Activated B cell treated with CpG ODN at 0.5 μM for 24 hours (primary cell): ENCODE results near the gene NMUR1. TPM values are rescaled to one million over a fixed set of nuclear protein-coding genes. Genes with fewer than 3 reads are reported as not detected.

Source experiments
- ATAC-seq: fragments of 200-7000 bp; cut with Tn5 transposase; one replicate; pipeline ENCODE4 v1.10.0; 2021; ENCODE audit warnings: low read depth, mild to moderate bottlenecking, moderate library complexity
- CTCF ChIA-PET: fragments of 350-600 bp; sonication (Branson Sonifier 250); formaldehyde crosslinking; loops from one replicate; lab custom pipeline; 2021; ENCODE audit warnings: antibody characterized with exemption; lab: Charles Lee
- POLR2A ChIA-PET: fragments of 350-600 bp; sonication (Branson Sonifier 250); formaldehyde crosslinking; loops from one replicate; lab custom pipeline; 2021; ENCODE audit warnings: antibody characterized with exemption; lab: Charles Lee
- DNase-seq: peaks from one replicate; pipeline ENCODE4 v3.0.0; 2022
- H3K27ac Mint-ChIP-seq: one replicate; pipeline ENCODE4 v1.8.0; 2020; ENCODE audit warnings: mixed read lengths
- H3K27me3 Mint-ChIP-seq: one replicate; pipeline ENCODE4 v1.8.0; 2021; ENCODE audit warnings: mixed read lengths
- H3K36me3 Mint-ChIP-seq: one replicate; pipeline ENCODE4 v1.8.0; 2021; ENCODE audit warnings: low read depth, mixed read lengths
- H3K4me1 Mint-ChIP-seq: one replicate; pipeline ENCODE4 v1.8.0; 2021; ENCODE audit warnings: mixed read lengths
- H3K4me3 Mint-ChIP-seq: one replicate; pipeline ENCODE4 v1.8.0; 2020; ENCODE audit warnings: mild to moderate bottlenecking, mixed read lengths
- H3K9me3 Mint-ChIP-seq: one replicate; pipeline ENCODE4 v1.8.0; 2020; ENCODE audit warnings: mixed read lengths
- intact Hi-C: fragments of 100-400 bp; cut with micrococcal nuclease; formaldehyde crosslinking; loops from one replicate; pipeline ENCODE4 v1.15.1; 2024
- total RNA-seq: library from RNA; stranded (reverse); gene quantifications from 2 replicates; pipeline ENCODE4 v1.2.3, GENCODE V29; 2022
- TF ChIP-seq, protein P1 (sequence below): fragments of 200-600 bp; IDR thresholded peaks from one replicate; pipeline ENCODE4 v1.8.0; 2022; ENCODE audit warnings: antibody characterized with exemption, mild to moderate bottlenecking

NMUR1 gene
- total RNA-seq, 1 donor from 2014 or later, result not detected

DNA sequence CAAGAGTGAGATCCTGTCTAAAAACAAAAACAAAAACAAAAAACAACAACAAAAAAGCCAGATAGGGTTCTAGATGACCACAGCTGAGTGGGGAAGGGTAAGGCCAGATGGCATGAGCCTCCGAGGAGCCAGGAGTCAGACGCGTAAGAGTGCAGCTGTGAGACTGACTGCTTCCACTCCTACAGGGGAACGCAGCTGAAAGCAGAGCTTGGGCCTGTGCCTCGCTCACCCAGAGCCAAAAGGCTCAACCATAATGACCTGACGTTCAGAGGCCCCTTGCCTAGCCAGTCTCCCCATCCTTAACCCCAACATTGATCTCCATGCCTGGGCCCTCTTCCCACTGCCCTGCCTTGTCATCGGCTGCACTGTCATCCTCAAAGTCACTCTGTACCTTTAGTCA is 39.4 kb downstream of the NMUR1 start:
- Mint-ChIP-seq H3K4me1 (no peaks in the 10 kb centered on the region), H3K9me3 (no peaks in the 10 kb centered on the region), H3K27ac (no peak overlapping the region), H3K4me3 (no peak overlapping the region), H3K36me3 (no peaks in the 10 kb centered on the region), H3K27me3 (peaks cover 2% of the 10 kb centered on the region)
- ATAC-seq (no peak), DNase-seq (no peak)
- CTCF ChIA-PET, result interaction anchor here (1.0 to 1.5 kb wide), 2 partner anchors 9 to 68 kb away, joined by 3 to 5 read pairs; no protein-coding TSS in a partner anchor
- intact Hi-C loops, result no loop called here
- TF ChIP-seq, protein P1, sequence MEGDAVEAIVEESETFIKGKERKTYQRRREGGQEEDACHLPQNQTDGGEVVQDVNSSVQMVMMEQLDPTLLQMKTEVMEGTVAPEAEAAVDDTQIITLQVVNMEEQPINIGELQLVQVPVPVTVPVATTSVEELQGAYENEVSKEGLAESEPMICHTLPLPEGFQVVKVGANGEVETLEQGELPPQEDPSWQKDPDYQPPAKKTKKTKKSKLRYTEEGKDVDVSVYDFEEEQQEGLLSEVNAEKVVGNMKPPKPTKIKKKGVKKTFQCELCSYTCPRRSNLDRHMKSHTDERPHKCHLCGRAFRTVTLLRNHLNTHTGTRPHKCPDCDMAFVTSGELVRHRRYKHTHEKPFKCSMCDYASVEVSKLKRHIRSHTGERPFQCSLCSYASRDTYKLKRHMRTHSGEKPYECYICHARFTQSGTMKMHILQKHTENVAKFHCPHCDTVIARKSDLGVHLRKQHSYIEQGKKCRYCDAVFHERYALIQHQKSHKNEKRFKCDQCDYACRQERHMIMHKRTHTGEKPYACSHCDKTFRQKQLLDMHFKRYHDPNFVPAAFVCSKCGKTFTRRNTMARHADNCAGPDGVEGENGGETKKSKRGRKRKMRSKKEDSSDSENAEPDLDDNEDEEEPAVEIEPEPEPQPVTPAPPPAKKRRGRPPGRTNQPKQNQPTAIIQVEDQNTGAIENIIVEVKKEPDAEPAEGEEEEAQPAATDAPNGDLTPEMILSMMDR, result no peak
- POLR2A ChIA-PET, result interaction anchor here (1.1 kb wide), 1 partner anchor 27 kb away, joined by 3 read pairs; the partner anchor contains the start of gene NCL

DNA sequence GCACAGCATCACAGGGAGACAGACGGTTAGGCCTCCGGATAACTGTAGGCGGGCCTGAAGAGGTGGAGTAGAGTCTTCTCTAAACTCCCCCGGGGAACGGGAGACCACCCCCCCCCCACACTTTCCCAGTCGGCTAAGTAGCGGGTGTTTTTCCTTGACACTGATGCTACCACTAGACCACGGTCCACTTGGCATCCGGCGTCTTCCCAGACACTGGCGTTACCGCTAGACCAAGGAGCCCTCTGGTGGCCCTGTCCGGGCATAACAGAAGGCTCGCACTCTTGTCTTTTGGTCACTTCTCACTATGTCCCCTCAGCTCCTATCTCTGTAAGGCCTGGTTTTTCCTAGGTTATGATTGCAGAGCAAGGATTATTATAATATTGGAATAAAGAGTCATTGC is 40.3 kb downstream of the NMUR1 start:
- CTCF ChIA-PET, result interaction anchor here (1.0 to 1.5 kb wide), 2 partner anchors 9 to 68 kb away, joined by 3 to 5 read pairs; no protein-coding TSS in a partner anchor
- TF ChIP-seq, protein P1, result no peak
- peaks cover 2% of the 10 kb centered on the region for H3K27me3 Mint-ChIP-seq
- intact Hi-C loops, result no loop called here
- no peaks in the 10 kb centered on the region for H3K4me1 Mint-ChIP-seq
- H3K27ac Mint-ChIP-seq, result no peak overlapping the region
- H3K36me3 Mint-ChIP-seq, result no peaks in the 10 kb centered on the region
- H3K9me3 Mint-ChIP-seq, result no peaks in the 10 kb centered on the region
- no peak for ATAC-seq
- H3K4me3 Mint-ChIP-seq, result no peak overlapping the region
- POLR2A ChIA-PET, result interaction anchor here (1.1 kb wide), 1 partner anchor 26 kb away, joined by 3 read pairs; the partner anchor contains the start of gene NCL
- no peak for DNase-seq

DNA sequence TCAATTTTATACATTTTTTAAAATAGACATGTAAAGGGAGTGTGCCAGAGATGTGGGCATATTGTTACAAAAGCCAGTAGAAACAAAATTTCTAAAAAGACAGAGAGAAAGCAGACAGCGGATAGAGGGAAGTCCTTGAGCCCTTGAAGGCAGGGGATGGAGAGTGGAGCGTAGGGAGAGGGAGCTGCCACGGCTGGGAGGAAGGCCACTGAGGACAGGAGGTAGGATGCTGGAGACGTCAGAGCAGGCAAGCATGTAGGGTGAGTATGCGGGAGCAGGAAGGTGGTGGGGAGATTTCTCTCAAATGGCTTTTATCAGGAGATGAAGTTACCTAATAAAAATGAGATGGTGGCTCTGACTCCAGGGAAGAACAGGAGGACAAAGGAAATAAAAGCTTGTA is 41.9 kb downstream of the NMUR1 start:
- ChIA-PET POLR2A (no interaction called here), CTCF (interaction anchor here (1.1 to 1.4 kb wide), 2 partner anchors 13 to 24 kb away, joined by 3 read pairs; partner anchors contain the start of gene NCL)
- no peak for ATAC-seq
- TF ChIP-seq, protein P1, result no peak
- H3K27ac Mint-ChIP-seq, result no peak overlapping the region
- H3K4me3 Mint-ChIP-seq, result no peak overlapping the region
- no peaks in the 10 kb centered on the region for H3K9me3 Mint-ChIP-seq
- no peak for DNase-seq
- intact Hi-C loops, result no loop called here
- H3K27me3 Mint-ChIP-seq, result peaks cover 2% of the 10 kb centered on the region
- H3K4me1 Mint-ChIP-seq, result peaks cover 2% of the 10 kb centered on the region
- no peaks in the 10 kb centered on the region for H3K36me3 Mint-ChIP-seq

DNA sequence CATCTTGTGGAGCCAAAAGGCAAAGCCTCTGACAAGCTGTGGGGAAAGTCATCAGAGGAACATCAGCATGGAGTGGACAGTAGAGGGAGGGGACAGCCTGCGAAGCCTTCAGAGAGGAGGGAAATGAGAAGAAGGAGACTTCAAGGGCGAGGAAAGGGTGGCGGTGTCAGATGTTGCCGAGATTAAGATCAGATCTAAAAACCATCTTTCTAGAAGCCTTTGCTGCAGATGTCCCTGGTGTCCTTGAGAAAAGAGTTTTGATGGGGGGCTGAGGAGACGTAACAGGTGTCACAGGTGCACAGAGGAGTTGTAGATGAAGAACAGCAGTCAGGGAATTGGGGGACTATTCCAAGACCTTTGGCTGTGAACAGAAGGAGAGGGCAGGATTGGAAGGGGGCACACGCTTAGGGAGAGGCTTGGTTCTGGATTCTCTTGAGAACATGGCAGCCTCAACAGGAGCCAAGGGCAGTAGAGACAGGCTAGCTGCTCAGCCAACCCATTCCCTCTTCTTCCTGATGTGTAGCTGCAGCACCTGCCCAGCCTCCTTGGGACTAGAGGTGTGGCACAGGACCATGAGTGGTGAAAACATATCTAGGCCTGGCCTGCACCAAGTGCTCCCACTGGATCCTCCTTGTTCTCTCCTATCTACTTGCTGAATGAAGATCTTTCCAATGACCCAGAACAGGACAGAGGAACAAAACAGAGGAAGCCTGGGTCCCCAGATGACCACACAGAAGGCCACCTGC is 43.2 kb downstream of the NMUR1 start:
- Mint-ChIP-seq H3K4me1 (peaks cover 9% of the 10 kb centered on the region), H3K27me3 (peaks cover 2% of the 10 kb centered on the region), H3K27ac (no peak overlapping the region), H3K36me3 (no peaks in the 10 kb centered on the region), H3K9me3 (no peaks in the 10 kb centered on the region), H3K4me3 (no peak overlapping the region)
- ChIA-PET POLR2A (interaction anchor here (1.3 kb wide), 1 partner anchor 23 kb away, joined by 4 read pairs; the partner anchor contains the start of gene NCL), CTCF (interaction anchor here (1.1 to 1.6 kb wide), 3 partner anchors 12 to 71 kb away, joined by 3 to 5 read pairs (median 3); partner anchors contain the start of gene NCL)
- TF ChIP-seq, protein P1, result no peak
- intact Hi-C loops, result no loop called here
- no peak for ATAC-seq
- no peak for DNase-seq
